Dendritic cell treated with granulocyte-macrophage colony-stimulating factor and Interleukin-4, amounts not matched to agents 40 ng/mL and 50 ng/mL, for 4 days (primary cell): ENCODE results near the gene NFKBIZ.
"Not testable (repeated sequence)": the region's sequence is repeated elsewhere in the genome, so short reads cannot be mapped to it uniquely, and the experiment has no call there.

Experiments
- H3K27ac Mint-ChIP-seq: one replicate; pipeline ENCODE4 v1.8.0; 2022; ENCODE audit warnings: mild to moderate bottlenecking, mixed read lengths
- H3K27me3 Mint-ChIP-seq: one replicate; pipeline ENCODE4 v1.8.0; 2022; ENCODE audit warnings: mild to moderate bottlenecking, mixed read lengths
- H3K36me3 Mint-ChIP-seq: one replicate; pipeline ENCODE4 v1.8.0; 2022; ENCODE audit warnings: low read depth, mixed read lengths
- H3K4me1 Mint-ChIP-seq: one replicate; pipeline ENCODE4 v1.8.0; 2022; ENCODE audit warnings: low read depth, mixed read lengths
- H3K4me3 Mint-ChIP-seq: one replicate; pipeline ENCODE4 v1.8.0; 2022; ENCODE audit warnings: mild to moderate bottlenecking, moderate library complexity, mixed read lengths
- H3K9me3 Mint-ChIP-seq: one replicate; pipeline ENCODE4 v1.8.0; 2022; ENCODE audit warnings: mixed read lengths
- intact Hi-C: fragments of 100-400 bp; cut with micrococcal nuclease; formaldehyde crosslinking; loops from one replicate; pipeline ENCODE4 v1.15.0; 2022

NFKBIZ gene

DNA sequence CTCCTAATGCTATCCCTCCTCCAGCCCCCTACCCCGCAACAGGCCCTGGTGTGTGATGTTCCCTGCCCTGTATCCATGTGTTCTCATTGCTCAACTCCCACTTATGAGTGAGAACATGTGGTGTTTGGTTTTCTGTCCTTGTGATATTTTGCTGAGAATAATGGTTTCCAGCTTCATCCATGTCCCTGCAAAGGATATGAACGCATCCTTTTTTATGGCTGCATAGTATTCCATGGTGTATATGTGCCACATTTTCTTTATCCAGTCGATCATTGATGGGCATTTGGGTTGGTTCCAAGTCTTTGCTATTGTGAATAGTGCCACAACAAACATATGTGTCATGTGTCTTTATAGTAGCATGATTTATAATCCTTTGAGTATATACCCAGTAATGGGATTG, 36.3 kb downstream of the NFKBIZ start:
- peaks cover 29% of the 10 kb centered on the region for H3K4me1 Mint-ChIP-seq
- H3K9me3 Mint-ChIP-seq, H3K4me3 Mint-ChIP-seq, H3K27me3 Mint-ChIP-seq, H3K27ac Mint-ChIP-seq, intact Hi-C loops, H3K36me3 Mint-ChIP-seq: not testable (repeated sequence)

- Mint-ChIP-seq H3K36me3 (no peaks in the 10 kb centered on the region), H3K9me3 (no peaks in the 10 kb centered on the region), H3K27me3 (peaks cover 4% of the 10 kb centered on the region), H3K4me3 (no peak overlapping the region), H3K27ac (no peak overlapping the region), H3K4me1 (peaks cover 25% of the 10 kb centered on the region)
- intact Hi-C loops = no loop called here
Measured at GRCh38 chr3:101886626-101887025, 37.3 kb downstream of the NFKBIZ start.

GRCh38 chr3:101888653-101889052, 39.3 kb downstream of the NFKBIZ start:
- intact Hi-C loops = no loop called here
- peaks cover 25% of the 10 kb centered on the region for H3K4me1 Mint-ChIP-seq
- H3K36me3 Mint-ChIP-seq = no peaks in the 10 kb centered on the region
- peaks cover 4% of the 10 kb centered on the region for H3K27me3 Mint-ChIP-seq
- no peaks in the 10 kb centered on the region for H3K9me3 Mint-ChIP-seq
- no peak overlapping the region for H3K27ac Mint-ChIP-seq
- H3K4me3 Mint-ChIP-seq = no peak overlapping the region

DNA sequence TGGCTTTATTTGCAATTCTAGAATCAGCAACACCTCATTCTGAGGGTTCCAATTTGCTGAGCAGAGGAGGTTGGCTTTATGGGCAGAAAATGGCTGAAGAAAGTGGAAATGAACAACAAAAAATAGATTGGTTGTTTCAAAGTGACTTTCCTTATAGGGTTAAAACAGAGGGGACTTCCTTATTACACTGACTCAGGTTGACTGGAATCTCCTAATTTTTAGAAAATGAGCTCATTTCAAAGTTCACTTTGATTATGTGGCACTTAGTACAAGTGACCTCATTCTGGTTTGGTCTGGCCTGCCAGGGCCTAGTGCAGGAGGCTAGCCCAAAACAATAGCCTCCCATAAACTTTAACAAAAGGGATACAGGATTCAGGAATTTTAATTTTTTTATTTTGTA, 41.4 kb downstream of the NFKBIZ start:
- H3K4me3 Mint-ChIP-seq = no peak overlapping the region
- no peak overlapping the region for H3K27ac Mint-ChIP-seq
- no peaks in the 10 kb centered on the region for H3K9me3 Mint-ChIP-seq
- H3K4me1 Mint-ChIP-seq = peaks cover 25% of the 10 kb centered on the region
- intact Hi-C loops = no loop called here
- peaks cover 4% of the 10 kb centered on the region for H3K27me3 Mint-ChIP-seq
- no peaks in the 10 kb centered on the region for H3K36me3 Mint-ChIP-seq

GRCh38 chr3:101892648-101893047, 43.3 kb downstream of the NFKBIZ start:
- Mint-ChIP-seq H3K4me1 (peaks cover 21% of the 10 kb centered on the region), H3K27me3 (peaks cover 4% of the 10 kb centered on the region), H3K27ac (no peak overlapping the region), H3K9me3 (peaks cover 7% of the 10 kb centered on the region), H3K4me3 (no peak overlapping the region), H3K36me3 (no peaks in the 10 kb centered on the region)
- intact Hi-C loops = no loop called here

DNA sequence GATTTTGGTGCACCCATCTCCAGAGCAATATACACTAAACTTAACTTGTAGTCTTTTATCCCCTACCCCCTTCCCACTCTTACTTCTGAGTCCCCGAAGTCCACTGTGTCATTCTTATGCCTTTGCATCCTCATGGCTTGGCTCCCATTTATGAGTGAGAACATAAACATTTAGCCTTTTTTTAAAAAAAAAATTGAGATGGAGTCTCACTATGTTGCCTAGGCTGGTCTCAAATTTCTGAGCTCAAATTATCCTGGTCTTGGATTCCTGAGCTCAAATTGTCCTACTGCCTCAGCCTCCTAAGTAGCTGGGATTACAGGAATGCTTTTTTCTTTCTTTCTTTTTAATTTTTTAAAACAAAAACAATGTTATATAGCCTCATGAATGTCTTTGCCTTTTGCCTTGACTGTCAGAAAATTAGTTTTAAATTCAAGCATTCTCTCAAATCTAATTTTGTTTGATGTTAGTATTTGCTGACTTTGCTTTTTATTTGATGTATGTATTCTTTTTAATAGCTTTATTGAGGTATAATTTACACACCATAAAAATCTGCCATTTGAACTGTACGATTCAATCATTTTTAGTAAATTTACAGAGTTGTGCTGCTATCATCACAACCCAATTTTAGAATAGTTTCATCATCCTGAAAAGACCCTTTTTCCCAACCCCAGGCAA, 46.9 kb downstream of the NFKBIZ start:
- Mint-ChIP-seq H3K27ac (no peak overlapping the region), H3K36me3 (no peaks in the 10 kb centered on the region)
- intact Hi-C loops = no loop called here

GRCh38 chr3:101897013-101897412, 47.7 kb downstream of the NFKBIZ start:
- intact Hi-C loops = no loop called here
- H3K27ac Mint-ChIP-seq = no peak overlapping the region
- H3K9me3 Mint-ChIP-seq = peaks cover 7% of the 10 kb centered on the region
- no peaks in the 10 kb centered on the region for H3K27me3 Mint-ChIP-seq
- no peak overlapping the region for H3K4me3 Mint-ChIP-seq
- no peaks in the 10 kb centered on the region for H3K36me3 Mint-ChIP-seq
- peaks cover 12% of the 10 kb centered on the region for H3K4me1 Mint-ChIP-seq

More for the DNA sequence above, 46.9 kb downstream of the NFKBIZ start:
- no peak overlapping the region for H3K4me3 Mint-ChIP-seq
- peaks cover 8% of the 10 kb centered on the region for H3K4me1 Mint-ChIP-seq
- H3K27me3 Mint-ChIP-seq = no peaks in the 10 kb centered on the region
- H3K9me3 Mint-ChIP-seq = peaks cover 7% of the 10 kb centered on the region

GRCh38 chr3:101898039-101898438, 48.7 kb downstream of the NFKBIZ start:
- no peak overlapping the region for H3K4me3 Mint-ChIP-seq

DNA sequence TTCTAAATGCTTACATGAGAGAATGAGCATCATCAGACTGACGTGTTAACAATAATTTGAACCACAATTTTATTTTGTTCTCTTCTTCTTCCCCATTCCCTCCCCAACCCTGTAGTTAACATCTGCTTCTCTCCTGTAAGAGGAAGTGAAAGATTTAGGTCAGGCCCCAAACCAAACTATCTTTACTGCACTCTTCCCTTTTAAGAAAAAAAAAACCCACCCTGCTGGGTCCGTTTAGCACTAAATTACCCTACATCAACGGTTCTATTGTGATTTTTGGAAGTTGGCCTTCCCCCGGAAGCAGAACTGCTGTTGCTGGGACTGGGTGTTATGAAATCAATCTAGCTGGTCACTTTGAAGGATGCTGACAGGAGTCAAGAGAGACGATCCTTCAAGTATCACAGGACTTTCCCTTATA, 49.4 kb downstream of the NFKBIZ start:
- Mint-ChIP-seq H3K36me3 (no peaks in the 10 kb centered on the region), H3K4me3 (no peak overlapping the region), H3K27me3 (peaks cover under 1% of the 10 kb centered on the region), H3K4me1 (peaks cover 15% of the 10 kb centered on the region), H3K9me3 (peaks cover 7% of the 10 kb centered on the region), H3K27ac (peak overlapping the region; percentile 32)
- intact Hi-C loops = loop anchor here (2.0 kb wide), 2 partner anchors 36 to 48 kb away; no protein-coding TSS in a partner anchor

More at GRCh38 chr3:101898039-101898438, 48.7 kb downstream of the NFKBIZ start:
- peaks cover 15% of the 10 kb centered on the region for H3K4me1 Mint-ChIP-seq
- intact Hi-C loops = loop anchor here (2.0 kb wide), 2 partner anchors 37 to 47 kb away; no protein-coding TSS in a partner anchor
- peaks cover 7% of the 10 kb centered on the region for H3K9me3 Mint-ChIP-seq
- peak overlapping the region; percentile 32 for H3K27ac Mint-ChIP-seq
- H3K36me3 Mint-ChIP-seq = no peaks in the 10 kb centered on the region
- no peaks in the 10 kb centered on the region for H3K27me3 Mint-ChIP-seq

DNA sequence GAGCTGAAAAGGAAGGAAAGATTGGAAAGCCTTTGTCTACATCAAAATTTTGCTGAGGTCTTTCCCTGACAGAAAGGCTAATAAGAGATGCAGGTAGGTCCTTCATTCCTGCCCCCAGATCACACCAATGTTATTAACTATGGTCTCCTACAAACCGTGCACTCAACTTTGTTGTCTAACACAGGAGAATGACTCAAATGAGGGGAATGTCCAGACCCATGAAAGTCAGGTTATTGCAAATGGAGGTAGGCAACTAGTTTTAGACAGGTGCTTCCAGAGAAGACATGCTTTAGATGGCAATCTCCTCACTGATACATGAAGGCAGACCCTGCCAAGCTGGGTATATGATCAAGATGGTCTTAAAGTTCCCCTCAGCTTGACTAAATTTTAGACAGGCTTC, 51.0 kb downstream of the NFKBIZ start:
- intact Hi-C loops = no loop called here
- H3K36me3 Mint-ChIP-seq = no peaks in the 10 kb centered on the region
- H3K27me3 Mint-ChIP-seq = peaks cover 2% of the 10 kb centered on the region
- peaks cover 15% of the 10 kb centered on the region for H3K4me1 Mint-ChIP-seq
- H3K4me3 Mint-ChIP-seq = no peak overlapping the region
- no peak overlapping the region for H3K27ac Mint-ChIP-seq
- H3K9me3 Mint-ChIP-seq = peaks cover 7% of the 10 kb centered on the region

DNA sequence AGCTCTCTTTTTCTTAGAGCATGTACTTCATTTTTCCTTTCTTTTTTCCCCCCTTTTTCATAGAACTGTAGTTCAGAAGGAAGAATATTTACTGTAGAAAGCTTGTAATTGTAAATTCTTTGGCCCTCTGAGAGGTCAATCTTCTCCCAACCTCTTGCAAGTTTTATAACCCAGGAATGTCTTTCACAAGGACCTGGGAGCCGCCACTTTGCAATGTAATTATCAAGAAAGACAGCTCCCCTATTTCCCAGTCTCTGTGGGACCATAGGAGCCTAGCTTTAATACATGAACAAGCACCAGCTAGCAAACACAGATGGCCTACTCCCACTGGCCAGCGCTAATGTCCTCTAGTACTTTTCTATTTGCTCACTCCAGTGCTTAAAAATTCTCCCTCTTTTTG, 51.4 kb downstream of the NFKBIZ start:
- Mint-ChIP-seq H3K4me1 (peaks cover 15% of the 10 kb centered on the region), H3K4me3 (no peak overlapping the region), H3K27ac (no peak overlapping the region), H3K9me3 (peaks cover 7% of the 10 kb centered on the region), H3K36me3 (no peaks in the 10 kb centered on the region), H3K27me3 (peaks cover 2% of the 10 kb centered on the region)
- intact Hi-C loops = no loop called here

GRCh38 chr3:101902041-101902440, 52.7 kb downstream of the NFKBIZ start:
- H3K36me3 Mint-ChIP-seq = no peaks in the 10 kb centered on the region
- H3K4me3 Mint-ChIP-seq = no peak overlapping the region
- intact Hi-C loops = no loop called here
- peaks cover 6% of the 10 kb centered on the region for H3K9me3 Mint-ChIP-seq
- H3K4me1 Mint-ChIP-seq = peaks cover 15% of the 10 kb centered on the region
- H3K27me3 Mint-ChIP-seq = peaks cover 3% of the 10 kb centered on the region
- no peak overlapping the region for H3K27ac Mint-ChIP-seq

GRCh38 chr3:101903451-101903871, 54.1 kb downstream of the NFKBIZ start:
- Mint-ChIP-seq H3K27ac (no peak overlapping the region), H3K4me3 (no peak overlapping the region), H3K4me1 (peaks cover 15% of the 10 kb centered on the region), H3K36me3 (no peaks in the 10 kb centered on the region), H3K9me3 (no peaks in the 10 kb centered on the region), H3K27me3 (peaks cover 4% of the 10 kb centered on the region)
- intact Hi-C loops = no loop called here

DNA sequence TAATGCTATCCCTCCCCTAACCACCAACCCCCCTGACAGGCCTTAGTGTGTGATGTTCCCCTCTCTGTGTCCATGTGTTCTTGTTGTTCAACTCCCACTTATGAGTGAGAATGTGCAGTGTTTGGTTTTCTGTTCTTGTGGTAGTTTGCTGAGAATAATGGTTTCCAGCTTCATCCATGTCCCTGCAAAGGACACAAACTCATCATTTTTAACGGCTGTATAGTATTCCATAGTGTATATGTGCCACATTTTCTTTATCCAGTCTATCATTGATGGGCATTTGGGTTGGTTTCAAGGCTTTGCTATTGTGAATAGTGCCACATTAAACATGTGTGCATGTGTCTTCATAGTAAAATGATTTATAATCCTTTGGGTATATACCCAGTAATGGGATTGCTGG, 56.3 kb downstream of the NFKBIZ start:
- intact Hi-C loops, H3K36me3 Mint-ChIP-seq, H3K4me1 Mint-ChIP-seq, H3K4me3 Mint-ChIP-seq, H3K9me3 Mint-ChIP-seq, H3K27ac Mint-ChIP-seq: not testable (repeated sequence)
- H3K27me3 Mint-ChIP-seq = peaks cover 15% of the 10 kb centered on the region
